GM12874 (cell line): Measurements from ENCODE around the gene GAREM1.

ENCODE experiments used
- TF ChIP-seq, protein P1 (sequence below): IDR thresholded peaks from 2 replicates; pipeline ENCODE4 v1.5.1; 2011; ENCODE audit warnings: low read depth, mild to moderate bottlenecking, control low read depth, low read length, moderate library complexity; ENCODE audit not compliant: insufficient read depth

The GAREM1 gene

GRCh38 chr18:32480581-32480980 lies 9.9 kb upstream of the GAREM1 start:
- TF ChIP-seq, protein P1, sequence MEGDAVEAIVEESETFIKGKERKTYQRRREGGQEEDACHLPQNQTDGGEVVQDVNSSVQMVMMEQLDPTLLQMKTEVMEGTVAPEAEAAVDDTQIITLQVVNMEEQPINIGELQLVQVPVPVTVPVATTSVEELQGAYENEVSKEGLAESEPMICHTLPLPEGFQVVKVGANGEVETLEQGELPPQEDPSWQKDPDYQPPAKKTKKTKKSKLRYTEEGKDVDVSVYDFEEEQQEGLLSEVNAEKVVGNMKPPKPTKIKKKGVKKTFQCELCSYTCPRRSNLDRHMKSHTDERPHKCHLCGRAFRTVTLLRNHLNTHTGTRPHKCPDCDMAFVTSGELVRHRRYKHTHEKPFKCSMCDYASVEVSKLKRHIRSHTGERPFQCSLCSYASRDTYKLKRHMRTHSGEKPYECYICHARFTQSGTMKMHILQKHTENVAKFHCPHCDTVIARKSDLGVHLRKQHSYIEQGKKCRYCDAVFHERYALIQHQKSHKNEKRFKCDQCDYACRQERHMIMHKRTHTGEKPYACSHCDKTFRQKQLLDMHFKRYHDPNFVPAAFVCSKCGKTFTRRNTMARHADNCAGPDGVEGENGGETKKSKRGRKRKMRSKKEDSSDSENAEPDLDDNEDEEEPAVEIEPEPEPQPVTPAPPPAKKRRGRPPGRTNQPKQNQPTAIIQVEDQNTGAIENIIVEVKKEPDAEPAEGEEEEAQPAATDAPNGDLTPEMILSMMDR: no peak

DNA sequence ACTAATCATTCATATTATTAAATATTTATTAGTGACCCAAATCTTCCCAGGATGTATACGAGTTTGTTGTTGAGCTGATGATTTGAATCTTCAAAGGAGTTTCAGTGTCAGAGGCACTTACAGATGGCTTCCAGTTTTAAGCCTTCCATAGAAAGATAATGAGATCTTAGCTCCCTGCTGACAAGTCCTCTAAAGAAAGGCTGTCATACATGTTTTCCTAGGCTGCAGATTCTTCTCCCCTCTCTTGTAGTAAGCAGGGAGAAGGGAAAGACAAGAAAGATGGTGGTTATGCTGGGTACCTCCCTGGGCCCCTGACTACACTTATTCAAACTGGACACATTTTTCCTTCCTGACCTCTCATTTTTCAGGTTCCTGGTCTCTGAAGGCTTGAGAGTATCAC lies 8.1 kb upstream of the GAREM1 start:
- TF ChIP-seq, protein P1: no peak

GRCh38 chr18:32478317-32478716 lies 7.6 kb upstream of the GAREM1 start:
- TF ChIP-seq, protein P1: no peak

- TF ChIP-seq, protein P1: no peak
Observed at GRCh38 chr18:32476106-32476505, 5.4 kb upstream of the GAREM1 start.

DNA sequence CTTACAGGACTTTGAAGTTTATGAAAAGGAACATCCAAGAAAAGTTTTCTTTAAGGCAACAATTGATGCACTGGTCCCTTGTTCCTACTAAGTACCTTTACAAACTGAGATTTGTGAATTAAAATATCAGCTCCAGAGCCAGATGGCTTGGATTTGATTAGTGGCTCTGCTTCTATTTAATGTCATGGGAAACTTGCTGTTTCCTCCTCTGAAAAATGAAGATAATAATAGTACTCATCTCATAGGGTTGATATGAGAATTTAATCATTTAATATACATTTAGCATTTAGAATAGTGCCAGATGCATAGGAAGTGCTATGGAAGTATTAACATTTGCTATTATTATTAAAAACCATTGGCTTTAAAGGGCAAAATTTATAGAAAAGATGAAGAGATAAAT lies 2.6 kb upstream of the GAREM1 start:
- TF ChIP-seq, protein P1: no peak

DNA sequence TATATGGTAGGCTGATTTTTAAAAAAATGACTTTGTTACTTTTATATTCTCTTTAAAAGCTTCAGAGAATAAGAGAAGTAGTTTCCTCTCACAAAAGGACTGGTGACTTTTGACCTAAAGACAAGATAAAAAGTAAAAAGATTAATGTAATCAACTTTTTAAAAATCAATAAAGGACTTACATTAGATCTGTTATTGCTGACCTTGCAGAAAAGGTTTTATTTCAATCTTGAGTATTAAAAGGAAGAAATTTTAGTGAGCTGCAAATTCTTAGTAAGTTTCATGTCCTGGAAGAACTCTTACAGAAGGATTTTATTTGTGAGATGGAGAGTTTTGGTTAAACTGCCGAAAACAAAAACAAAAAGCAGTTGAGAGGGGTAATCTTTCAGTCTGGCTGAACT lies 2.2 kb upstream of the GAREM1 start:
- TF ChIP-seq, protein P1: no peak

GRCh38 chr18:32470460-32470713 lies 295 bp downstream of the GAREM1 start:
- TF ChIP-seq, protein P1: no peak
